Ovary (tissue), 9 donors: ENCODE results near the gene RASSF8. TPM values are rescaled to one million over a fixed set of nuclear protein-coding genes. Genes with fewer than 3 reads are reported as not detected.
A peak's percentile ranks its signal among the peaks of the same experiment; 100 is the strongest.

Experiments
- DNase-seq, 5 donors: peaks; one replicate each; pipeline ENCODE4 v3.0.0-alpha.2; 2019 to 2020
- H3K27ac ChIP-seq, 2 donors: fragments of 200-600 bp; one replicate each; pipeline versions ENCODE4 v1.5.1 to v1.8.0; 2019 to 2022
- H3K27me3 ChIP-seq: fragments of 200-600 bp; one replicate; pipeline ENCODE4 v1.8.0; 2022
- H3K36me3 ChIP-seq: fragments of 200-600 bp; sonication (generic); one replicate; pipeline ENCODE4 v1.5.1; 2019
- H3K4me1 ChIP-seq: one replicate; pipeline ENCODE4 v1.8.1; 2013; ENCODE audit warnings: mild to moderate bottlenecking, moderate library complexity; ENCODE audit not compliant: insufficient read depth
- H3K4me3 ChIP-seq: fragments of 200-600 bp; sonication (generic); one replicate; pipeline ENCODE4 v1.5.1; 2017
- H3K9me3 ChIP-seq, 2 donors: fragments of 200-600 bp in 1 of 2; sonication (generic) in 1 of 2; one replicate each; pipeline versions ENCODE4 v1.5.1 to v1.8.1; 2013 to 2019; ENCODE audit warnings: mild to moderate bottlenecking in 1 of 2, moderate library complexity in 1 of 2
- CTCF ChIP-seq, 3 donors: fragments of 450-650 bp in 2 of 3; fragments of 200-600 bp in 1 of 3; IDR thresholded peaks; one replicate each; pipeline versions ENCODE4 v1.5.1 to v1.8.0; 2016 to 2022; ENCODE audit warnings: antibody characterized with exemption in 3 of 3, mild to moderate bottlenecking in 1 of 3
- EP300 ChIP-seq: sonication (generic); formaldehyde crosslinking; IDR thresholded peaks from one replicate; pipeline ENCODE4 v1.6.1; 2017; ENCODE audit warnings: antibody characterized with exemption
- POLR2A ChIP-seq: fragments of 450-650 bp; IDR thresholded peaks from one replicate; pipeline ENCODE4 v1.6.1; 2017; ENCODE audit warnings: antibody characterized with exemption, mild to moderate bottlenecking, moderate library complexity
- WGBS, 3 donors: extraction: QIAGEN DNeasy Blood & Tissue Kit in 1 of 3; methylation state at CpG; one replicate each; pipeline versions ENCODE4 v1.1.5 to v1.1.7; 2013 to 2017; 5-methylcytosine and 5-hydroxymethylcytosine counted together
- intact Hi-C, 4 donors: fragments of 100-400 bp; cut with DNase I; formaldehyde crosslinking; loops; one replicate each; pipeline versions ENCODE4 v1.11.0 to v1.15.1; 2022 to 2023
- polyA plus RNA-seq, 2 donors: library from polyadenylated mRNA; stranded (reverse); fragments of 200-250 nt in 1 of 2; fragments of 350-450 nt in 1 of 2; fragmentation: Illumina TruSeq in 1 of 2; extraction: RNeasy Lipid Tissue Mini Kit (QIAGEN cat#74804) in 1 of 2; gene quantifications; one replicate each; pipeline ENCODE4 v1.2.3, GENCODE V29; 2013 to 2014
- total RNA-seq, 7 donors: library from RNA; depleted of rRNA in 2 of 7; stranded (reverse); fragments of >200 nt in 2 of 7; fragmentation: NEBNext Ultra II Directional in 3 of 7; extraction: Animal tissue kit (Norgen Biotek cat#: 25700) in 3 of 7; gene quantifications; one replicate each; pipeline versions ENCODE4 v1.1.0 to v1.2.4, GENCODE V29; 2016 to 2023
- donor health status: DM: no; HTN: no; CAD: no; lungs with moderate emphysema.
- donor health status: DM: no; HTN: no; CAD: no.
- donor health status: Bipolar disorder and iron deficiency.
- donor health status: DM: yes; HTN: yes; CAD: no.
- donor health status: DM: no; HTN: no; CAD: no.
- donor health status: DM: yes; HTN: yes; CAD: no.

RASSF8 gene
- total and polyA plus RNA-seq, 9 donors = 16.5 to 134 (median 82.5) TPM

- H3K36me3 ChIP-seq = no peaks in the 10 kb centered on the region
- peak; percentile 58 to 75 (median 71) for DNase-seq
- H3K4me1 ChIP-seq = peaks cover 8% of the 10 kb centered on the region
- intact Hi-C loops = loop anchor here in 1 of 4 donors (5.0 kb wide), 1 partner anchor 68 kb away; no protein-coding TSS in a partner anchor
- H3K27ac ChIP-seq = peak overlapping the region; percentile 87 to 94
- 0 to 1% (median 0%) methylated on average over 57 of the region's 57 CpGs for WGBS, 3 donors
- TF ChIP-seq POLR2A (peak; percentile 40), EP300 (no peak)
- H3K9me3 ChIP-seq = no peaks in the 10 kb centered on the region
- H3K27me3 ChIP-seq = no peaks in the 10 kb centered on the region
- peak overlapping the region; percentile 55 for H3K4me3 ChIP-seq
Measured at GRCh38 chr12:25959071-25959961, 834 bp downstream of the RASSF8 start.

- Histone ChIP-seq H3K27me3 (no peaks in the 10 kb centered on the region), H3K4me3 (peak overlapping the region; percentile 55), H3K36me3 (no peaks in the 10 kb centered on the region), H3K9me3 (no peaks in the 10 kb centered on the region), H3K27ac (peak overlapping the region in 1 of 2 donors; percentile 94), H3K4me1 (peaks cover 8% of the 10 kb centered on the region)
- WGBS, 3 donors = 2 to 11% (median 10%) methylated on average over 5 of the region's 5 CpGs
- peak in 4 of 5 donors; percentile 36 to 46 (median 42) for DNase-seq
- intact Hi-C loops = loop anchor here in 3 of 4 donors (10.0 kb wide), 1 partner anchor 55 kb away; no protein-coding TSS in a partner anchor
- TF ChIP-seq POLR2A (no peak), EP300 (no peak), CTCF (IDR thresholded peaks at IDR 0.05) (no peak)
Measured at GRCh38 chr12:25960143-25960542, 1.7 kb downstream of the RASSF8 start.

GRCh38 chr12:25960961-25961360 is 2.5 kb downstream of the RASSF8 start:
- H3K4me3 ChIP-seq = no peak overlapping the region
- no peaks in the 10 kb centered on the region for H3K9me3 ChIP-seq
- no peaks in the 10 kb centered on the region for H3K27me3 ChIP-seq
- H3K36me3 ChIP-seq = no peaks in the 10 kb centered on the region
- peak overlapping the region in 1 of 2 donors; percentile 94 for H3K27ac ChIP-seq
- WGBS, 3 donors = 43 to 48% (median 47%) methylated on average over 4 of the region's 4 CpGs
- H3K4me1 ChIP-seq = peaks cover 8% of the 10 kb centered on the region
- no peak for DNase-seq
- intact Hi-C loops = loop anchor here in 3 of 4 donors (10.0 kb wide), 1 partner anchor 54 kb away; no protein-coding TSS in a partner anchor
- TF ChIP-seq CTCF (IDR thresholded peaks at IDR 0.05) (no peak), EP300 (no peak), POLR2A (no peak)

- TF ChIP-seq POLR2A (no peak), CTCF (IDR thresholded peaks at IDR 0.05) (no peak), EP300 (no peak)
- Histone ChIP-seq H3K9me3 (no peaks in the 10 kb centered on the region), H3K4me3 (no peak overlapping the region), H3K27me3 (no peaks in the 10 kb centered on the region), H3K36me3 (no peaks in the 10 kb centered on the region), H3K27ac (peak overlapping the region in 1 of 2 donors; percentile 84), H3K4me1 (peaks cover 6% of the 10 kb centered on the region)
- intact Hi-C loops = loop anchor here in 3 of 4 donors (10.0 kb wide), 1 partner anchor 52 kb away; no protein-coding TSS in a partner anchor
- DNase-seq = peak in 4 of 5 donors; percentile 47 to 72 (median 56)
- 6 to 16% (median 15%) methylated on average over 4 of the region's 4 CpGs for WGBS, 3 donors
Measured at GRCh38 chr12:25962932-25963525, 4.5 kb downstream of the RASSF8 start.
